ENCODE measurements around the gene SLC22A4. TPM values are rescaled to one million over a fixed set of nuclear protein-coding genes. Genes with fewer than 3 reads are reported as not detected.

SLC22A4 gene
- total RNA-seq, 4 donors from 2014 or later: 1.9 to 4.2 (median 2.5) TPM

DNA sequence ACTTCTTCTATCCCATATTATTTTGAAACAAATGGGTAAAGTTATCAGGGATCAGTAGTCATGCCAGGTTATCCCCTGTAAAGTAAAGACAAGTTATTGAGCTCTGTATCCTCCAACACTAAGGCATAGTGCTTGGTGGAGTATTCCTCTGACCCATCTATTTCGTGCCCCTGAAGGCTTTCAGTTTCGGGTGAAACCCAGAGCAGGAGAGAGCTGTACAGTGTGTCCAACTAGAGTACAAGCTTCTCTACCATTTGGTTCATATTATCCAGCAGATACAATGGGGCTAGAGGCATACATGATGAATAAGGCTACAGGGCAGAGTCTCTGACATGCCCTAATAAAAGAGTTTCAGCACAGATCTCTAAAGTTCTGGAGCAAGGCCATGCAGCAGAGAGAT, 3.2 kb upstream of the SLC22A4 start:
- no peaks in the 10 kb centered on the region for H3K9me3 ChIP-seq
- H3K36me3 ChIP-seq: no peaks in the 10 kb centered on the region
- peaks cover 0 to 38% (median 15%) of the 10 kb centered on the region in 4 donors for H3K4me1 ChIP-seq
- DNase-seq (ENCODE audit: low spot score in 2 of 2): no peak
- H3K27me3 ChIP-seq: no peaks in the 10 kb centered on the region
- H3K4me3 ChIP-seq: no peak overlapping the region
- no peak overlapping the region for H3K27ac ChIP-seq
- TF ChIP-seq POLR2A (IDR thresholded peaks at IDR 0.05) (no peak), EP300 (IDR thresholded peaks at IDR 0.05) (no peak)
- TF ChIP-seq, protein P1, sequence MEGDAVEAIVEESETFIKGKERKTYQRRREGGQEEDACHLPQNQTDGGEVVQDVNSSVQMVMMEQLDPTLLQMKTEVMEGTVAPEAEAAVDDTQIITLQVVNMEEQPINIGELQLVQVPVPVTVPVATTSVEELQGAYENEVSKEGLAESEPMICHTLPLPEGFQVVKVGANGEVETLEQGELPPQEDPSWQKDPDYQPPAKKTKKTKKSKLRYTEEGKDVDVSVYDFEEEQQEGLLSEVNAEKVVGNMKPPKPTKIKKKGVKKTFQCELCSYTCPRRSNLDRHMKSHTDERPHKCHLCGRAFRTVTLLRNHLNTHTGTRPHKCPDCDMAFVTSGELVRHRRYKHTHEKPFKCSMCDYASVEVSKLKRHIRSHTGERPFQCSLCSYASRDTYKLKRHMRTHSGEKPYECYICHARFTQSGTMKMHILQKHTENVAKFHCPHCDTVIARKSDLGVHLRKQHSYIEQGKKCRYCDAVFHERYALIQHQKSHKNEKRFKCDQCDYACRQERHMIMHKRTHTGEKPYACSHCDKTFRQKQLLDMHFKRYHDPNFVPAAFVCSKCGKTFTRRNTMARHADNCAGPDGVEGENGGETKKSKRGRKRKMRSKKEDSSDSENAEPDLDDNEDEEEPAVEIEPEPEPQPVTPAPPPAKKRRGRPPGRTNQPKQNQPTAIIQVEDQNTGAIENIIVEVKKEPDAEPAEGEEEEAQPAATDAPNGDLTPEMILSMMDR (IDR thresholded peaks at IDR 0.05): no peak
- WGBS, 2 donors: 94 to 98% methylated on average over 2 of the region's 2 CpGs

DNA sequence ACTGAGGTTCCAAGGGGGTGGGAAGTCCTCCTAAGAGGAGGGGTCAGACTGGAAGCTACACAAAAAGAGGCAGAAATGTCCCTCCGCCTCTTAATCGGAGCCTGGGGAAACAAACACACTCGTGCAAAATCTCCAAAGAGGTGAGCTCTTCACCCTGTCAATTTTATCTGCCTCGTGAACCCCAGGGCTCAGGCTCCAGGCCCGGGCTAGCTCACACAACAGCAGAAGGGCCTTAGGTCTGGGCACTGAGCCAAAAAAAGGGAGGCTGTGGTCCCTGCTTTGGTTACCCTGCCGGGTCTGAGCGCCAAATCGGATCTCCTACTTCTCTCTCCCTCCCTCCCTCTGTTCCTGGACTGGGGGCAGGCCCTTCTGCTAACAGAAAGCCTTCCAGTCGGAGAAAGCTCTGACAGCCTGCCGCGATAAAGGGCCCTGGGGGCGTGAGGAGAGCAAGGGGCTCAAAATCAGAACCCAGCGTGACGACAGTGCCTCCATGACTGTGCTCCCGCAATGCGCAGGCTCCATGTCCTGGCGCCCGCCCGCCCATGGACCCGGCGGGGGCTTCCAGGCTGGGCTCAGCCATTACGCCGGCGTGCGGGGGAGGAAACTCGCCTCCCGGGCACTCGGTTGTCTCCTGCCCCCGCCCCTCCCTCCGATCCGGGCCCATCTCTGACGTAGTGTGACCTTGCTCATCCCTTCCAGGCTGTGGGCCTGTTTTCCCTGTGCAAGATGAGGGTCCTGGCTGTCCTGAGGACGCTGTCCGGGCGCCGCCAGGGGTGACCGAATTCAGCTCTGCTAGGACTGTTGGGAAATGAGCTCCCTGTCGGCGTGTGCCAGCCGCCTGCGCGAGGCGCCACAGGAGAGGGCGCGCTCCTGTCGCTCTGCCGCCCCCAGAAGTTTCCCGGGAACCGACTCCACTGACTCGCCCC, 865 bp upstream of the SLC22A4 start:
- Histone ChIP-seq H3K9me3 (no peaks in the 10 kb centered on the region), H3K36me3 (no peaks in the 10 kb centered on the region), H3K4me3 (peak overlapping the region; percentile 42 to 80 (median 66)), H3K27me3 (no peaks in the 10 kb centered on the region), H3K27ac (peak overlapping the region; percentile 75 to 99 (median 96)), H3K4me1 (peaks cover 0 to 42% (median 15%) of the 10 kb centered on the region in 4 donors)
- DNase-seq (ENCODE audit: low spot score in 2 of 2): peak; percentile 70 to 73
- WGBS, 2 donors: 0 to 1% methylated on average over 25 to 42 of the region's 50 CpGs
- TF ChIP-seq EP300 (IDR thresholded peaks at IDR 0.05) (no peak), POLR2A (IDR thresholded peaks at IDR 0.05) (peak in 1 of 2 donors; percentile 11)
- TF ChIP-seq, protein P1 (IDR thresholded peaks at IDR 0.05): peak in 3 of 5 experiments; percentile 19 to 48 (median 43)

DNA sequence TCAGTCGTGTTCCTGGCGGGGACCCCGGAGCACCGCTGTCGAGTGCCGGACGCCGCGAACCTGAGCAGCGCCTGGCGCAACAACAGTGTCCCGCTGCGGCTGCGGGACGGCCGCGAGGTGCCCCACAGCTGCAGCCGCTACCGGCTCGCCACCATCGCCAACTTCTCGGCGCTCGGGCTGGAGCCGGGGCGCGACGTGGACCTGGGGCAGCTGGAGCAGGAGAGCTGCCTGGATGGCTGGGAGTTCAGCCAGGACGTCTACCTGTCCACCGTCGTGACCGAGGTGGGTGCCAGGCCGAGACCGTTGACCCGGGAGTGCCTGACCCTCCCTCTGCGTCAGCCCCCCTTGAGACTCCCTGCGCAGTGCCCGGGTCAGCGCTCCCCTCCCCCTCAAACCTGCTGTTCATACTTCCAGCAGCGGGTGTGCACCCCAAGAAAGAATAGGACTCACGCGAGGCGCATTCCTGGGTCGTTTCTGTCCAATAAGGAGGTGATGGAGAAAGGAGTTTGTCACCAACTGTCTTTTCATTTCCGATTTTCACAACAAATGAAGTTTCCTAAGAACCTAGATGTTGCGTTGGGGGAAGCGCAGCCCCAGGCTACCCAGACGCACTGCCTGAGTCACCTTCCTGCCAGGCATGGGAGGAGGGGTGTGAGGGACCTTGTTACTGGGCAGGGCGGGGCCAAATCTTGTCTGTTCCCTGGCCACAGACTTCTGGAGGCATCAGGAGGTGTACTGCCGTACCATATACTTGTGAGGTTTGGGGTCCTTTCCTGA, 722 bp downstream of the SLC22A4 start:
- TF ChIP-seq, protein P1 (IDR thresholded peaks at IDR 0.05): no peak
- peak; percentile 14 to 59 for TF ChIP-seq EP300 (IDR thresholded peaks at IDR 0.05)
- peak in 1 of 2 donors; percentile 9 for TF ChIP-seq POLR2A (IDR thresholded peaks at IDR 0.05)
- no peaks in the 10 kb centered on the region for H3K36me3 ChIP-seq
- H3K9me3 ChIP-seq: no peaks in the 10 kb centered on the region
- H3K4me1 ChIP-seq: peaks cover 0 to 36% (median 15%) of the 10 kb centered on the region in 4 donors
- DNase-seq (ENCODE audit: low spot score in 2 of 2): no peak
- peak overlapping the region; percentile 75 to 99 (median 96) for H3K27ac ChIP-seq
- no peaks in the 10 kb centered on the region for H3K27me3 ChIP-seq
- WGBS, 2 donors: 10 to 15% methylated on average over 22 to 49 of the region's 50 CpGs
- peak overlapping the region; percentile 42 to 80 (median 66) for H3K4me3 ChIP-seq

DNA sequence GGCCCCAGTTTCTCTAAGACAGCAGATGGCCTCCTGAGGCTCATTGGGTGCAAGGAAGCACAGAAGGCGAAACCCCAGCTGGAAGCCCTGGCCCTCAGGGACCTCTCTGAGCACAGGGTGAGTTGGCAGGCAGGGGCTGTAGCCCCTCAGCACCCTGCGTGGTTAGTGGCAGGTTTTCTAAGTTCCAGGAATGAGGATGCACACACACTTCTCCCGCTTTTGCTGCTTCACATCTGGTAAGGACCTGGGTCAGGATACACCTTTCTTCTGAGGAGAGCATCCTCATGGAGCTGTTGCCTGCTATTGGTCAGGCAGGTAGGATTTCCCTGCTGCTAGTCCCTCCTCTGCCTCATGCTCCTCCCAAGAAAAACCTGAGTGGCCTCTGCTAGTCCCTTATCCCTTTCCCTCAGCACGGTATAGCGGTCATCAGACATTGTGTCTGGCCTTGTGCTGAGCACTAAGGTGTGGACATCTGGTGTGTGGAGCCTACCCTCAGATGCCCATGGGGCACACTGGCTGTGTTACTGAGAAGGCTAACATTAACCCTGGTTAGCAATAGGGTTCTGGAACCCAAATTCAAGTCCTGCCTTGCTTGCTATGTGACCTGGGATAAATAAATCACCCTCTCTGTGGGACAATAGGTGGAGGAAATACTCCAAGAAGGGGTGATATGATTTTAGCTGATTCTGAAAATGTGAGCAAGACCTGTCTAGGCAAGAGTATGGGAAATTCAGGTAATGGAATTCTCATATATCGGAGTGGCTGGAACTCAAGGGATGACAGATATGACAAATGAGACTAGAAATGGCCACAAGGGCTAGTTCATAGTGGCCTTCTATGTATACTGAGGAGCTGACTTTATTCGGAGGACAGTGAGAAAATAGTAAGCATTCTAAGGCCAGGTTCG, 1.6 kb downstream of the SLC22A4 start:
- Histone ChIP-seq H3K4me1 (peaks cover 0 to 36% (median 15%) of the 10 kb centered on the region in 4 donors), H3K27me3 (no peaks in the 10 kb centered on the region), H3K27ac (peak overlapping the region in 2 of 4 donors; percentile 96 to 99), H3K4me3 (peak overlapping the region in 3 of 4 donors; percentile 3 to 80 (median 65)), H3K9me3 (no peaks in the 10 kb centered on the region), H3K36me3 (no peaks in the 10 kb centered on the region)
- no peak for DNase-seq (ENCODE audit: low spot score in 2 of 2)
- TF ChIP-seq POLR2A (IDR thresholded peaks at IDR 0.05) (no peak), EP300 (IDR thresholded peaks at IDR 0.05) (no peak)
- TF ChIP-seq, protein P1 (IDR thresholded peaks at IDR 0.05): no peak
- 84 to 89% methylated on average over 6 to 8 of the region's 8 CpGs for WGBS, 2 donors
